ENCODE data around the gene ZBTB44.

- TF ChIP-seq, protein P1, sequence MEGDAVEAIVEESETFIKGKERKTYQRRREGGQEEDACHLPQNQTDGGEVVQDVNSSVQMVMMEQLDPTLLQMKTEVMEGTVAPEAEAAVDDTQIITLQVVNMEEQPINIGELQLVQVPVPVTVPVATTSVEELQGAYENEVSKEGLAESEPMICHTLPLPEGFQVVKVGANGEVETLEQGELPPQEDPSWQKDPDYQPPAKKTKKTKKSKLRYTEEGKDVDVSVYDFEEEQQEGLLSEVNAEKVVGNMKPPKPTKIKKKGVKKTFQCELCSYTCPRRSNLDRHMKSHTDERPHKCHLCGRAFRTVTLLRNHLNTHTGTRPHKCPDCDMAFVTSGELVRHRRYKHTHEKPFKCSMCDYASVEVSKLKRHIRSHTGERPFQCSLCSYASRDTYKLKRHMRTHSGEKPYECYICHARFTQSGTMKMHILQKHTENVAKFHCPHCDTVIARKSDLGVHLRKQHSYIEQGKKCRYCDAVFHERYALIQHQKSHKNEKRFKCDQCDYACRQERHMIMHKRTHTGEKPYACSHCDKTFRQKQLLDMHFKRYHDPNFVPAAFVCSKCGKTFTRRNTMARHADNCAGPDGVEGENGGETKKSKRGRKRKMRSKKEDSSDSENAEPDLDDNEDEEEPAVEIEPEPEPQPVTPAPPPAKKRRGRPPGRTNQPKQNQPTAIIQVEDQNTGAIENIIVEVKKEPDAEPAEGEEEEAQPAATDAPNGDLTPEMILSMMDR (conservative IDR thresholded peaks at IDR 0.05), result no peak
- no peak for TF ChIP-seq ZFX (IDR thresholded peaks at IDR 0.05)
Observed at GRCh38 chr11:130214861-130215530, 99.7 kb downstream of the ZBTB44 start.

Data from C4-2B (cell line).